HFFc6 (cell line): ENCODE data around the gene CYP3A5. TPM values are rescaled to one million over a fixed set of nuclear protein-coding genes. Genes with fewer than 3 reads are reported as not detected.
"Not testable (repeated sequence)": the region's sequence is repeated elsewhere in the genome, so short reads cannot be mapped to it uniquely, and the experiment has no call there.

ENCODE experiments used
- DNase-seq: peaks from one replicate; pipeline ENCODE4 v3.0.0-alpha.2; 2018
- H3K27ac Mint-ChIP-seq: 2 replicates; pipeline ENCODE4 v1.8.0; 2020; ENCODE audit warnings: mild to moderate bottlenecking, mixed read lengths
- H3K27me3 Mint-ChIP-seq: 2 replicates; pipeline ENCODE4 v1.8.0; 2021; ENCODE audit warnings: mild to moderate bottlenecking, moderate library complexity, mixed read lengths; ENCODE audit not compliant: insufficient read depth
- H3K36me3 Mint-ChIP-seq: 2 replicates; pipeline ENCODE4 v1.8.0; 2021; ENCODE audit warnings: low read depth, mixed read lengths
- H3K4me1 Mint-ChIP-seq: 2 replicates; pipeline ENCODE4 v1.8.0; 2020; ENCODE audit warnings: low read depth, mixed read lengths
- H3K4me3 Mint-ChIP-seq: 2 replicates; pipeline ENCODE4 v1.8.0; 2020; ENCODE audit warnings: mild to moderate bottlenecking, moderate library complexity, mixed read lengths
- H3K9me3 Mint-ChIP-seq: 2 replicates; pipeline ENCODE4 v1.8.0; 2020; ENCODE audit warnings: mild to moderate bottlenecking, mixed read lengths
- total RNA-seq, 6 experiments: library from RNA; stranded (reverse); fragmentation: NEBNext Ultra II Directional; extraction: Animal tissue kit (Norgen Biotek cat#: 25700); gene quantifications; 2 replicates in 1 of 6; 3 replicates in 5 of 6; pipeline ENCODE4 v1.2.3, GENCODE V29; 2021
- TF ChIP-seq, protein P1 (sequence below): fragments of 200-600 bp; sonication (generic); IDR thresholded peaks from 2 replicates; pipeline ENCODE4 v1.5.0; 2021; ENCODE audit warnings: antibody characterized with exemption, mild to moderate bottlenecking

CYP3A5 gene
- total RNA-seq, 6 experiments from 2014 or later, result 0.30 to 1.8 (median 0.48) TPM

DNA sequence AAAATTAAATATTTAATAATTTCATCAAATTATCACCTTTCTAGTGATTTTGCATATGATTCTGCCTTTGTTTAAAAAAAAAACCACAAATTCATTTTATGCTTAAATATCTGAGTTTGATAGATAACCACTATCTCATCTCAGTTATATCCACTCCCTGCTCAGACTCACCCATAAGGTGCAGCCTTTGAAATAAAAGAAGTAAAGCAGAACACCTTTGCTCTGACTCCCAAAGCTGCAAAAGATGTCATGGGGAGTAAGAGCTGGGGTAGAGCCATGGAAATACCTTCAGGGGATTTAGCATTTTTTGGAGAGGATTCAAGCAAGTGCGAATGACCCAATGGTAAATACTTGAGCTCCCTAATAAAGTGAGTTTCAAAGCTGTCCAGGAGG is 15.1 kb upstream of the CYP3A5 start:
- peaks cover 9% of the 10 kb centered on the region for H3K4me1 Mint-ChIP-seq
- no peaks in the 10 kb centered on the region for H3K9me3 Mint-ChIP-seq
- no peaks in the 10 kb centered on the region for H3K36me3 Mint-ChIP-seq
- no peak for DNase-seq
- TF ChIP-seq, protein P1, sequence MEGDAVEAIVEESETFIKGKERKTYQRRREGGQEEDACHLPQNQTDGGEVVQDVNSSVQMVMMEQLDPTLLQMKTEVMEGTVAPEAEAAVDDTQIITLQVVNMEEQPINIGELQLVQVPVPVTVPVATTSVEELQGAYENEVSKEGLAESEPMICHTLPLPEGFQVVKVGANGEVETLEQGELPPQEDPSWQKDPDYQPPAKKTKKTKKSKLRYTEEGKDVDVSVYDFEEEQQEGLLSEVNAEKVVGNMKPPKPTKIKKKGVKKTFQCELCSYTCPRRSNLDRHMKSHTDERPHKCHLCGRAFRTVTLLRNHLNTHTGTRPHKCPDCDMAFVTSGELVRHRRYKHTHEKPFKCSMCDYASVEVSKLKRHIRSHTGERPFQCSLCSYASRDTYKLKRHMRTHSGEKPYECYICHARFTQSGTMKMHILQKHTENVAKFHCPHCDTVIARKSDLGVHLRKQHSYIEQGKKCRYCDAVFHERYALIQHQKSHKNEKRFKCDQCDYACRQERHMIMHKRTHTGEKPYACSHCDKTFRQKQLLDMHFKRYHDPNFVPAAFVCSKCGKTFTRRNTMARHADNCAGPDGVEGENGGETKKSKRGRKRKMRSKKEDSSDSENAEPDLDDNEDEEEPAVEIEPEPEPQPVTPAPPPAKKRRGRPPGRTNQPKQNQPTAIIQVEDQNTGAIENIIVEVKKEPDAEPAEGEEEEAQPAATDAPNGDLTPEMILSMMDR, result no peak
- H3K27ac Mint-ChIP-seq, result no peak overlapping the region
- peaks cover 25% of the 10 kb centered on the region for H3K27me3 Mint-ChIP-seq
- H3K4me3 Mint-ChIP-seq, result no peak overlapping the region

DNA sequence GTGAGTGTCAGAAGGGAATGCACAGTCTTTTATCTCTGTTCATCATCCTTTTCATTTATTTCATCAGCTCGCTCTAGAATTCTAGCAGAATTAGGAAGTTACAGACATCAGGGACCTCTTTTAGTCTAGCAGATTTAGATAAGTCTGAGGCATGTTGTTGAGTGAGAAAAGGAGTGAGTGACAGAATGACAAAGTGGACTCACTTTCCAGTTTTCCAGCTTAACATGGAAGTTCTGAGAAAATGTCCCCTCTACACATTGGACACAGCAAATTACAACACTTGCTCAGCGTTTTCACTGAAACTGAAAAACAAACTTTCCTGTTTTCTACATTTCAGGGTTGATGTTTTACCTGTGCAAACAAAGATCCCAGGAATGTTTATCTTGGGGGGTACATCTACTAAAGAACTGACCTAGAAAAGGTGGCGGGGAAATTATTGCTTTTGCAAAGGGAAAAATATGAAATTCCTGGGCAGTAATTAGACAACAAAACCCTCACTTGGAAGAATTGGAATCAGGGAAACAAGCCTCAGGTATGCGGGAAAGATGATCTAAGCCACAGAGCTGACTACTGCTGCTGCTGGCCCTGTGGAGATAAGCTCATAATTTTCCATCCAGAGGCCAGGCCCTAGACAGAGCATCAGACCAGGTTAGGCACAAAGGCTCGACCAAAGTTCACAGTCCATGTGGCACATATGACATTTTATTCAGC is 14.6 kb upstream of the CYP3A5 start:
- DNase-seq, result no peak
- Mint-ChIP-seq H3K9me3 (no peaks in the 10 kb centered on the region), H3K27ac (no peak overlapping the region), H3K27me3 (peaks cover 26% of the 10 kb centered on the region), H3K36me3 (no peaks in the 10 kb centered on the region), H3K4me1 (peaks cover 8% of the 10 kb centered on the region), H3K4me3 (no peak overlapping the region)
- TF ChIP-seq, protein P1, result no peak

DNA sequence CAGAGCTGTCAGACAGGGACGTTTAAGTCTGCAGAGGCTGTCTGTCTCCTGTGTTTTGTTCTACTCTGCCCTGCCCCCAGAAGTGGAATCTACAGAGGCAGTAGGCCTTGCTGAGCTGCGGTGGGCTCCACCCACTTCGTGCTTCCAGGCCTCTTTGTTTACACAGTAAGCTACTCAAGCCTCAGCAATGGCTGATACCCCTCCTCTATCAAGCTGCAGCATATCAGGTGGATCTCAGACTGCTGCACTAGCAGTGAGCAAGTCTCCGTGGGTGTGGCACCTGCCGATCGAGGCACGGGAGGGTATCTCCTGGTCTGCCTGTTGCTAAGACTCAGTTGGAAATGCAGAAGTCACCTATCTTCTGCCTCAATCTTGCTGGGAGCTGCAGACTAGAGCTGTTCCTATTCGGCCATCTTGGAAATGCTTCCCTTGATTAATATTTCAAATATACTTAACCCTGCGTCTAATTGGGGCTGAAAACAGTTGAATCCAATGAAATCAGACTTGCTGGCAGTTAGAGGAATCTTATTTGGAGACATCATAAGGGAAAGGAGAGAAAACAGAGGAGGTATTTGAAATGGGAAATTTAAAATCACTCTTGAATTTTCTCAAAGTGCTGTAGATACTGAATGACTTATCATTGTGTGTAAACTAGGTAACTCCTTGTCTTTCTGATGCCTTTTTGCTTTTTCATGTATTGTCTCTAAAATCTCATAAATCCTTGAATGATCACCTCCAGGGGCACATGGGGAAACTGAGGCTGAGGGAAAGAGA is 13.8 kb upstream of the CYP3A5 start:
- Mint-ChIP-seq H3K27me3 (peaks cover 24% of the 10 kb centered on the region), H3K27ac (no peak overlapping the region), H3K4me1 (peaks cover under 1% of the 10 kb centered on the region; the same call in 1 of the 2 replicates), H3K4me3 (no peak overlapping the region), H3K36me3 (no peaks in the 10 kb centered on the region), H3K9me3 (no peaks in the 10 kb centered on the region; the same call in 1 of the 2 replicates)
- DNase-seq, result no peak
- TF ChIP-seq, protein P1, result no peak

DNA sequence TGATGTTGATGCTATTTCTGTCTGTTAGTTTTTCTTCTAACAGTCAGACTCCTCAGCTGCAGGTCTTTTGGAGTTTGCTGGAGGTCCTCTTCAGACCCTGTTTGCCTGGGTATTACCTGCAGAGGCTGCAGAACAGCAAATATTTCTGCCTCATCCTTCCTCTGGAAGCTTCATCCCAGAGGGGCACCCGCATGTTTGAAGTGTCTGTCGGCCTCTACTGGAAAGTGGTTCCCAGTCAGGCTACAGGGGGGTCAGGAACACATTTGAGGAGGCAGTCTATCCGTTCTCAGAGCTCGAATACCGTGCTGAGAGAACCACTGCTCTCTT is 13.3 kb upstream of the CYP3A5 start:
- H3K9me3 Mint-ChIP-seq, result no peaks in the 10 kb centered on the region; the same call in 1 of the 2 replicates
- H3K4me3 Mint-ChIP-seq, result no peak overlapping the region
- no peak overlapping the region for H3K27ac Mint-ChIP-seq
- no peak for DNase-seq
- TF ChIP-seq, protein P1, result no peak
- H3K27me3 Mint-ChIP-seq, result peaks cover 24% of the 10 kb centered on the region
- no peaks in the 10 kb centered on the region for H3K4me1 Mint-ChIP-seq
- no peaks in the 10 kb centered on the region for H3K36me3 Mint-ChIP-seq

DNA sequence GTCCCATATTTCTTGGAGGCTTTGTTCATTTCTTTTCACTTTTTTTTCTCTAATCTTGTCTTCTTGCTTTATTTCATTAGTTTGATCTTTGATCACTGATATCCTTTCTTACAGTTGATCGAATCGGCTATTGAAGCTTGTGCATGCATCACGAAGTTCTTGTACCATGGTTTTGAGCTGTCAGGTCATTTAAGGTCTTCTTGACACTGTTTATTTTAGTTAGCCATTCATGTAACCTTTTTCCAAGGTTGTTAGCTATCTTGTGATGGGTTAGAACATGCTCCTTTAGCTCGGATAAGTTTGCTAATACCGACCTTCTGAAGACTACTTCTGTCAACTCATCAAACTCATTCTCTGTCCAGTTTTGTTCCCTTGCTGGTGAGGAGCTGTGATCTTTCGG is 12.8 kb upstream of the CYP3A5 start:
- not testable (repeated sequence) for H3K9me3 Mint-ChIP-seq, H3K27ac Mint-ChIP-seq

DNA sequence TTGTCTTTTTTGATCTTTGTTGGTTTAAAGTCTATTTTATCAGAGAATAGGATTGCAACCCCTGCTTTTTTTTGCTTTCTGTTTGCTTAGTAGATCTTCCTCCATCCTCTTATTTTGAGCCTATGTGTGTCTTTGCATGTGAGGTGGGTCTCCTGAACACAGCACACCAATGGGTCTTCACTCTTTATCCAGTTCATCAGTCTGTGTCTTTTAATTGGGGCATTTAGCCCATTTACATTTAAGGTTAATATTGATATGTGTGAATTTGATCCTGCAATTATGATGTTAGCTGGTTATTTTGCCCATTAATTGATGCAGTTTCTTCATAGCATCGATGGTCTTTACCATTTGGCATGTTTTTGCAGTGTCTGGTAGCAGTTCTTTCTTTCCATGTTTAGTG is 11.9 kb upstream of the CYP3A5 start:
- not testable (repeated sequence) for H3K9me3 Mint-ChIP-seq, H3K4me3 Mint-ChIP-seq, H3K27ac Mint-ChIP-seq, H3K4me1 Mint-ChIP-seq, DNase-seq, H3K36me3 Mint-ChIP-seq
- peaks cover 28% of the 10 kb centered on the region for H3K27me3 Mint-ChIP-seq

More for the DNA sequence above, 12.8 kb upstream of the CYP3A5 start:
- H3K4me3 Mint-ChIP-seq, H3K36me3 Mint-ChIP-seq, DNase-seq, H3K4me1 Mint-ChIP-seq: not testable (repeated sequence)
- peaks cover 24% of the 10 kb centered on the region for H3K27me3 Mint-ChIP-seq

DNA sequence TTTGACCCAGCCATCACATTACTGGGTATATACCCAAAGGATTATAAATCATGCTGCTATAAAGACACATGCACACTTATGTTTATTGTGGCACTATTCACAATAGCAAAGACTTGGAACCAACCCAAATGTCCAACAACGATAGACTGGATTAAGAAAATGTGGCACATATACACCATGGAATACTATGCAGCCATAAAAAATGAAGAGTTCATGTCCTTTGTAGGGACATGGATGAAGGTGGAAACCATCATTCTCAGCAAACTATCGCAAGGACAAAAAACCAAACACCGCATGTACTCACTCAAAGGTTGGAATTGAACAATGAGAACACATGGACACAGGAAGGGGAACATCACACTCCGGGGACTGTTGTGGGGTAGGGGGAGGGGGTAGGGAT is 11.1 kb upstream of the CYP3A5 start:
- H3K27ac Mint-ChIP-seq, H3K36me3 Mint-ChIP-seq, H3K4me1 Mint-ChIP-seq, DNase-seq, H3K4me3 Mint-ChIP-seq, H3K9me3 Mint-ChIP-seq: not testable (repeated sequence)
- peaks cover 27% of the 10 kb centered on the region for H3K27me3 Mint-ChIP-seq

DNA sequence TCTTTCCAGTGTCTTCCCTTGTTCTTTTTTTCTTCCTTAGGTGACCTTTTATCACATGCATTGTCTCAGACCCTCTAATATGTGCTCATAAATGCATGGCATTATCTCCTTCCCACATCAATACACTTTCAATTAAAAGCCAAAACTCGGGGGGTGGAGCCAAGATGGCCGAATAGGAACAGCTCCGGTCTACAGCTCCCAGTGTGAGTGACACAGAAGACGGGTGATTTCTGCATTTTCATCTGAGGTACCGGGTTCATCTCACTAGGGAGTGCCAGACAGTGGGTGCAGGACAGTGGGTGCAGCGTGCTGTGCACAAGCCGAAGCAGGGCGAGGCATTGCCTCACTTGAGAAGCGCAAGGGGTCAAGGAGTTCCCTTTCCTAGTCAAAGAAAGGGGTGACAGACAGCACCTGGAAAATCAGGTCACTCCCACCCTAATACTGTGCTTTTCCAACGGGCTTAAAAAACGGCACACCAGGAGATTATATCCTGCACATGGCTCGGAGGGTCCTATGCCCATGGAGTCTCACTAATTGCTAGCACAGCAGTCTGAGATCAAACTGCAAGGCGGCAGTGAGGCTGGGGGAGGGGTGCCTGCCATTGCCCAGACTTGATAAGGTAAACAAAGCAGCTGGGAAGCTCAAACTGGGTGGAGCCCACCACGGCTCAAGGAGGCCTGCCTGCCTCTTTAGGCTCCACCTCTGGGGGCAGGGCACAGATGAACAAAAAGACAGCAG is 6.2 kb upstream of the CYP3A5 start:
- not testable (repeated sequence) for DNase-seq, H3K4me1 Mint-ChIP-seq, H3K9me3 Mint-ChIP-seq, H3K27ac Mint-ChIP-seq, H3K36me3 Mint-ChIP-seq, H3K4me3 Mint-ChIP-seq
- peaks cover 16% of the 10 kb centered on the region for H3K27me3 Mint-ChIP-seq
